CD4-positive, alpha-beta T cell treated with Interleukin-15 for 1 hour (primary cell): Measurements from ENCODE around the gene PIP4K2B.
A peak's percentile ranks its signal among the peaks of the same experiment; 100 is the strongest.

Source experiments
- DNase-seq: peaks from one replicate; pipeline ENCODE4 v3.0.0-alpha.2; 2020

The PIP4K2B gene

DNA sequence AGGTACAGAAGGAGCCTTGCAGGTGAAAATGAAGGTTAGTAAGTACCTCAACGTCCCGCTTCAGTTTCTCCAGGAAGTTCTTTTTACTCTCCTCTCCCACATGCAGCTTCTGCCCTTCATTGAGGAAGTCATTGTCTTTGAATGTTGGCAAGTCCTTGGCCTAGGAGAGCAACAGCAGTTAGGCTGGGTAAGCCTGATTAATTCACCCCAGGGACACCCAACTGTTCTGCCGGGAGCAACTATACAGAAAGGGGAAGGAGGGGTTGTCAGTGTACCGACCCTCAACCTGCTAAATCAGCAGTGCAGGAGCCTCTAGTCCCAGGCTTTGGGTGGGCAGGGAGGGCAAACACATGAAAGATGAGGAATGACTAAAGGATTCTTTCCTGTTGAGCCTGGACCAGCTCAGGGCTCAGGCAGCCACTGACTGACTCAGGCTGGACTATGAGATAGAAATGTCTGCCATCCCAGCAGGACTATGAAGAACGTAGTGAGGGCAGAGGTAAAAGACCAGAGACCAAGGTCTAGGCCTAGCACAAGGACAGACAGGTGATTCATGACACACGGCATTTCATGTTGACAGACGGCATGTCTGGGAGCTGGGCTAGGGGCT is 21.6 kb downstream of the PIP4K2B start:
- no peak for DNase-seq

DNA sequence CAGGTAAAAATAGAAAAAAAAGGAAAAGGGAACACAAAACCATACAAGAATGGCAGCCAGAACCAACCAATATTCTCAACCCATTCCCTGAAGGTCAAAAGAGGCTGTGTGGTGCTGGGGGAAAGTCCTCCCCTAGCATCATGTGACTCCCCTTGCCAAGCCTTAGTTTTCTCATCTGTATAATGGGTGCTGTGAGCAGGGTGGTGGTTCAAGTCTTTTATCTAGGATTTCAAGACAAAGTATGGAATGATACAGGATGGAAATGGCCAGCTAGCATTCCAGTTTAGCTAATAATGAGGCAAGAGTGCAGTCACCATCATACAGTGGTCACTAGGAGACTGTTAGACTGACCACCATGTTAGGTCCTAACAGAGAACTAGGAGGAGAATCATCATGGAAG is 26.1 kb downstream of the PIP4K2B start:
- no peak for DNase-seq

DNA sequence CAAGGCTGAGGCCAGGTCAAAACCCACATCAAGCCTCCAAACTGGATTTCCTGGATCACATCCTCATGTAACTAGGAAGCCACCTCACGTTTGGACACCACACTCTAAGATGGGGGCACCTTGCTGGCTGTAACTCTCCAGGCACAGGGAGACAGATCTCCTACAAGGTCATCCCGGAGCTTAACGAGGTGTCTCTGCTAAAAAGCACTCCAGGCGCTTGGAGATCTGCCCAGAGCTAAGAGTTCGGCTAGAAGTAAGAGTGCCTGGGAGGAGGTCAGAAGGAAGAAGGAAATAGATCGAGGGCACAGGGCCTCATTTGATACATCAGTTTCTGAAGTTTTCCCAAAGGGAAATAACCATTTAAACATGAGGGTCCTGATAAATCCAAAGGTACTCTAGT is 30.9 kb downstream of the PIP4K2B start:
- no peak for DNase-seq

DNA sequence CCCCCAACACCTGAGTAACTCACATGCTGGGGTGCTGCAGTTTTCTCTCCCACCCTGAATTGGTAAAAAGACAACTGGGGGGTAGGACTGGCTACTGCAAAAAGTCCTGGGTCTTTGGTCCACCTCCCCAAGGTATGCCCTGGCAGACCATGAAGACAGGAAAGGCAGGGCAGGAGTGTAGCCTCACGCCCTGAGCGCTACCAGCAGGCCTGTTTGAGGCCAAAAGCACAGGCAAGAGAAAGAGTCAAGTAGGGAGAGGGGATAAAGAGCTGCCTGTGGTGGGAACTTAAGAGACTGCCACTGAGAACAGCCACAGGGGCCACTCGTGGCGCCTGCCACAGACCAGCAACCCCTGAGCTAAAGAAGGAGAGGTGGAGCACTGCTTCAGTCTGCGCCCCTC is 33.0 kb downstream of the PIP4K2B start:
- DNase-seq = no peak

DNA sequence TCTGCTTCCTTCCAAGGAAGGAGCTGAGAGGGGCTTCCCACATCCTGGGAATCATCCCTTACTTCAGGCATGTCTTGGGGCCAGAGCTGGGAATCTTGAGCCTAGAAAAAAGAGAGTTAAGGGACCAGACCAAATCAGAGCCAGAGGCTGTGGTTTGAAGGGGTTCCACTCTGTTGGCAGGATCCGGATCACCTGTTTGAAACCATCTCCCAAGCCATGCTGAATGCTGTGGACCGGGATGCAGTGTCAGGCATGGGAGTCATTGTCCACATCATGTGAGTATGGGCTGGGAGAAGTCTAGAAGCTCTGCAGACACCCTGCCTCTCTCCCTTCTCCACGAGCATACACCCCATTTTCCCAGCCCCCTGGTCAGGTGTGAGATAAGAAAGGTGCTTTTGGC is 37.1 kb downstream of the PIP4K2B start:
- no peak for DNase-seq

DNA sequence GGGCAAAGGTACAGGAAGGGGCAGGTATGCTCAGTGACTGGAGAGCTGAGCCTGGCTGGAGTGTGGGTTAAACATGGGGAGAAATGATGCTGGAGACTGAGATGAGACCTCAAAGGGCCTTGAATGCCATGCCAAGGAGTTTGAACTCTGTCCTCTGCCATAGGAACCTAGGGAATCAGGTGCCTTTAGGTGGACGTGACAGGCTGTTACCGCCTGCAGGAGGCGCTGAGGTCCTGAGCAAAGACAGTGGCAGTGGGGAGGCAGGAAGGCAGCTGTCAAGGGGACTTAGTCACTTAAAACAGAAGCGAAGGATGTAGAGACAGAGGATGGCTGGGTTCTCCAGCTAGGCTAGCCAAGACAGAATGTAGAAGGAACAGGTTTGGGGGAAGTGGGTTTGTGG is 37.7 kb downstream of the PIP4K2B start:
- peak; percentile 23 for DNase-seq

DNA sequence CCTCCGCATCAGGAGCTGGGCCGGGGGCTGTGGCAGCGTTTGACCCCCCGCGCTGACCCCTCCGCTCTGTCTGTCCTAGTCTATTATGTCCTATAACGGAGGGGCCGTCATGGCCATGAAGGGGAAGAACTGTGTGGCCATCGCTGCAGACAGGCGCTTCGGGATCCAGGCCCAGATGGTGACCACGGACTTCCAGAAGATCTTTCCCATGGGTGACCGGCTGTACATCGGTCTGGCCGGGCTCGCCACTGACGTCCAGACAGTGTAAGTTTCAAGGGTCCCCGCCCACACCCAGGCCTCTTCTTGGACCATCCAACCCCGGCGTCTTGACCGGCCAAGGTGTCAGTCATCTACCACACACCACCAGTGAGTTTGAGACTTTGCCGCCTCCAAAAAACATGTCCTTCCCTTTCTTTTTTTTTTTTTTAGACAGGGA is 46.3 kb downstream of the PIP4K2B start:
- DNase-seq = no peak

DNA sequence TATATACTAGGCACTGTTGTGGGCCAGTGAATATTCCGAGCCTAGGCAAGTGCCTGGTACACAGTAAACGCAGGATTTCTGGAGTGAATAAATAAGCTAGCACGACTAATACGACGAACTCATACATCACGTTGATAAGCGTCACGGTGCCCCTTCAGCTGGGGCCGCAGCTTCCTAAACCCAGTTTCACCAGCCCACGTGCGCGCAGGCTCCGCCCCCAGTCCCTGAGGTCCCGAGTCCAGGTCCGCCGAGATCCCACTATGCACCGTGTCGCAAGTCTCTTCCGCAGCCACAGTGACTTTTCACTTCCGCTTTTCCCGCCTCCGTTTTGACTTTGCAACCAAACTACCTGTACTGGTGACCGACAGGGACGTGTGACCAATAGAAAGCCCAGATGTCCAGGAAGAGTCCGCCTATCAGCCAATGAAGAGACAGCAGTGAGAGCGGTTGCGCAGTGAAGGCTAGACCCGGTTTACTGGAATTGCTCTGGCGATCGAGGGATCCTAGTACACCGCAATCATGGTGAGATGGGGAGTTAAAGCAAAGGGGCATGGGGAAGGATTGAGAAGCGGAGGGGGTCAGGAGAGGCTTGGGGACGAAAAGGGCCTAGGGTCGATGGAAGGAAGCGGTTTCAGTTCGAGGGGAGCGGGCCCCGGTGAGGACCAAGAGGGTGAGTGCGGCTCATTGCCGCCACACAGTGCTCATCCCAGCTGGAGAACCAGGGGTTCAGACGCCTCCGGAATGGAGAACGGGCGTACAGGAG is 46.9 kb downstream of the PIP4K2B start, which contains the start of gene PSMB3:
Gene PSMB3, plus strand, starts transcription at position 434 of the 763 bp plus-strand sequence. Its CDS starts 86 bp downstream, at position 520.
- DNase-seq = peak; percentile 99

DNA sequence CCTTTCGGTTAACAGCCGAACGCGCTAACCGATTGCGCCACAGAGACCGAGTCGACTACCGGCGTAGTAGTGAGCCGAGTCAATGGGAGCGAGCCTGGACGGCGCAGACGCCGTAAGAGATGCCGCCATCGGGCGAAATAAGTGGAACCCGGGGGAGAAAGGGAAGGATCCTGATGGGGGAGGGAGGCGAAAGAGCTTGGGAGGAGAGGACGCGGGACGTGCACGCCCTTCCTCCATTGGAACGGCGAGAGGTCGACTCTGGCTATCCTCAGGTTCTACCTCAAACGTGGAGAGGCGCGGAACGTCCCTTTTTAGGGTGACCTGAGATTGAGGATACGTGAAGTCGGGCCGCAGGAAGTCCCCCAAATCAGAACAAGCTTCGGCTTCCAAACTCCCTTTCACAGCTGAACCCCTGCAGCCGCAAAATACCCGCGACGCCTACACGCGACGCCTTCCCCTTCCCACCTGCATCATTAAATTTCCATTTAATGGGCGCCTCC is 47.5 kb downstream of the PIP4K2B start:
- peak; percentile 83 for DNase-seq

DNA sequence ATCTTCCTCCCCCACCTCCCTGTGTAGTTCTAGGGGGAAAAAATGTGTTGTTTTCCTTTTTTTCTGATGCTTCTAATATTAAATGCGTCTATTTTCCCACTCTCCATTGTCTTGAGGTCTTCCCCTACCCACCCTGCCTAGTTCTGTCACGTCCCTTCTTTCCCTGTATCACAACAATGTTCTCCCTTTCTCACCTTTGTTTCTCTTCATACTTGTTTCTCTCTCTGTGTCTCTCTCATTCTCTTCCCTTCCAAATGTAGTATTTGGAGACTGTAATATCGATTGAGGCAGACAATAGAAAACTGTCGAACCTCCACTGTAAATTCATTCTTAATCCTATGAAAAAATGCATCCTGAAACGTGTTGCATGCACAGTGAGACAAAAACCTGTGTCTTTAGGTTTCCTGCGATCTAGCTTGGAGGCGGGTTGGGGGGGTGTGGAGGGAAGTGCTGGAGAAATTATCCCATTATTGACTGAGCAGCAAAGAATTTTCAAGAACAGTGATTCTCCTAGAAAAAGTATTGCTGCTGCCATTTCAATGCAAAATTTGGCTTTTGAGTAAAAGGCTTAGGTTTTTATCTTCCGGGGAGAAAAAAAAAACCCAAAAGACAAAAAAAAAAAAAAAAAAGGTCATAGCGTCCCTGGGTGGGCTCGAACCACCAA is 48.1 kb downstream of the PIP4K2B start:
- DNase-seq = no peak

DNA sequence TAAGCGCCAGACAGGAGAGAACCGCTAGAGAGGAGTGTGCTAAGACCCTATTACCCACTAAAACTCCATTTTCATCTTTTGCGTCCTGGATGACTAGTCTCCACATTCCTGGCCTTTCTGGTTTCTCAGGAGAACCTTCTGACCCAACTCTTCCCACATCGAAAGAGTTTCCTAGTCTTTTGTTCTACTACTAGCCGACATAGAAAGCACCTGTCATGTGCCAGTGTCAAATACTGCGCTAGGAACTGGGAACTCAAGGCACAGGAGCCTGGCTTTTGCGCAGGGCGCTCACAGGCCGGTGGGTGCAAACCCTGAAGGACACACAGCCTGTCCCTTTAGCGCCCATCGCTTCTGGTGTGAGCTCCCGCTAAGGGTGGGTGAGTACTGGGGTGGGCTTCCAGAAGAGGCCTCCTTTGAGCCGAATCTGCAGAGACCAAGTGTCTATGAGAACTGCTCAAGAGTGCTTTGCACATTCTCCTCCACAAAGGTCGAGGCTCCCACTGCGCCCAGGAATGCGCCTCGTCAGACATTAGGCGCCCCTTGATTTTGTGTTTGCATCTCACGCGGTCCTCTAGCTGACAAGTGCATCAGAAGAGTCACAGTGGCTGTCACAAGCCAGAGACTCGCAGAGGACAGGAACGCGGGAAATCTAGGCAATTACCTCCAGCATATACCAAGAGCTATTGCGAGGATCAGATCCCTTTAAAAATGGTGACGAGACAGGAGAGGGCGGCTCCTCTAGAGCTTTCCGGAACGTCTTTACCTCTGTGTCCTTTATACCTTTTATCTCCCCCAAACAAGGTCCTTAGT is 48.8 kb downstream of the PIP4K2B start:
- DNase-seq = no peak

DNA sequence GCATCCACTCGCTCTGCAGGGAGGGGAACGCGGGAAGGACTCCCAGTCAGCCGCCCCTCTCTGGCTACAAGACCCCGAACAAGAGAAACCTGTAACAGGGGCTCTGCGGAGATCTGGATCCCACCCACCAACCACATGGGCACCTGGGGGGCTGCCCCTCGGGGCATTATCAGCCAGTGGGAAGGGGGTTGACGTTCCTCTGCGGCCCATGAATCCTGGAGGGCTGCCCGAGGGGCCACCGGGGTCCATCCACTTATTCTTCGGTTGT is 49.4 kb downstream of the PIP4K2B start:
- DNase-seq = no peak

DNA sequence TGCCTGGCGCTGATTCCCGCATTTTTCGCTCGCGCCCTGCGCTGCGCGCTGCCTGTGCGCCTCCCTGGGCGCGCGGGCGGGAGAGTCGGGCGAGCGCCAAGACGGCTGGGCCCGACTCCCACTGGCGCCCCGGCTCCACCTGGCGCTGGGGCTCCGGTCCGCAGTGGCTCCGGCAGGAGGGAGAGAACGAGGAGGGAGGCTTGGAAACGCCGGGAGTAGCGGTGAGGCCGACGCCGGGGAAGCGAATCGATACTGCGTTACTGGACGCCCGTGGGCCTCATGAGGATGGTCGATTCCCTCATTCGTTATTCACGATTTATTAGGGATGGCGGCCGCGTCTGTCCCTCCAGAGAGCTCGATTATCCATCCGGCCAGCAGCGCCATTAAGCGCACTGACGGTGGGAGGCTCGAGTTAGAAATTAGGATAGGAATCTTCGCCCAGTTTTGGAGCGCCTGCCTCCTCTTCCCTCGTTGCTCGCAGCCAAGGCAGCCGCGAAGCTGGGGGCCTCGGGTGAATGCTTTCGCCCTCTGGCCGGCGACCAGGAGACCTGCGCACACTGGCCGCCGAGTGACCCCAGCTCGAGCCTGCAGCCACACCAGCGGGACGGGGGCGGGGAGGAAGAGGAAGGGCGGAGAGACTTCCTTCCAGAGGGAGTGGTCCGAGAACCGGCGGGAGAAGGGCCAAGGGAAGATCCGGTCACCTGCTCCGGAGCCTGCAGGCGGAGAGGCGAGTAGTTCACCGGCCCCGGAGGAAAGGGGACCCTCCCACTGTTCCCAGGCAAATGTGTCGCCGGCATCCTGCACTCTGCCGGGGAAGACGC is 49.9 kb downstream of the PIP4K2B start:
- DNase-seq = no peak

DNA sequence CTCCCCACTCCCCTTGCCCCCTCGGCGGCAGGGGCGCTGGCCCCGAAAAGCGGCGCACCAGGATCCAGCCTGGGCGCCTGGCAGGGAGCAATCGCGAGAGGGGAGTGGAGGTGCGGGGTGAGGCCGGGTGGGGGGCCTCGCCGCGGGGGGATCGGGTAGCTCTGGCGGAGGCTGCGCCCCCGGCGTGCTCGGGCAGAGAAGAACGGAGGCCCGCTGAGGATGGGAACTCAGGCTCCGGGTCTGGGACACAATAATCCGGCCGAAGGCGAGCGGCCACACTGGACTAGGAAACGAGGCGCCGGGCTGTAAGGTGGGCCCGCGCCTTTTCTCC is 50.5 kb downstream of the PIP4K2B start:
- no peak for DNase-seq

DNA sequence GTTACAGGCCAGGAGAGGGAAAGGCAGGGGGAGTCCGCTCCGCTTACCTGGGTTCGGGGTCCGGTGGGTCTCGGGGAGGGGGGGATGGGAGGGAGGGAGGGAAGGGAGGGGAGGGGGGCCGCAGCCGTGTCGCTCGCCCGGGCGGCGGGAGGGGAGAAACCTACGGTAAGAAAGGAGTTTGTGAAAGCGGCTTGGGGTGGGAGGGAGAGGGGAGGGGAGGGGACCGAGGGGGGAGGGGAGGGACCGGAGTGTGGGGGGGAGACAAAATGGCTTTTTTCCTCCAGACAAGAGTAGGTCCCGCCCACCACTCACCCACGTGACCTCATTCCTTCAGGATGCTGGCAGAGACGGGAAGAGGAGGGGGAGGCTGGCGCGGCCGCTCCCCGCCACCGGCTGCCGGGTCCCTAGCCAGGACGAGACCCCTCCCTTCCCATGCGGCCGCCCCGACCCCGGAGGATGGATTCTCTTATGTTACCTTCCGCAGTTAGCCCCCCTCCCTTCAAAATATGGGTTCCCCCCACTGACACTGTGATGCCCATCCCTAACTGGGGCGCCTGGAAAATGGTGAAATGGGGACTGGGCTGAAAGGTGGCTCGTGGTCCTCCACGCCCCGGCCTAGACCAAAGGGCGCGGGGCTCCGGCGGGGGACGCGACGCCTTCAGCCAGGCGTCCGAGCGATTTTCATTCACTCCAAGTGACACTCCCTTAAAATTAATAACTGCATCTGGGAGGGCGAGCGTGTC is 51.0 kb downstream of the PIP4K2B start, which contains the start of gene PCGF2:
Gene PCGF2, minus strand, starts transcription at position 188 of the 743 bp plus-strand sequence. CDS start 7,934 bp downstream, outside the sequence.
- no peak for DNase-seq

DNA sequence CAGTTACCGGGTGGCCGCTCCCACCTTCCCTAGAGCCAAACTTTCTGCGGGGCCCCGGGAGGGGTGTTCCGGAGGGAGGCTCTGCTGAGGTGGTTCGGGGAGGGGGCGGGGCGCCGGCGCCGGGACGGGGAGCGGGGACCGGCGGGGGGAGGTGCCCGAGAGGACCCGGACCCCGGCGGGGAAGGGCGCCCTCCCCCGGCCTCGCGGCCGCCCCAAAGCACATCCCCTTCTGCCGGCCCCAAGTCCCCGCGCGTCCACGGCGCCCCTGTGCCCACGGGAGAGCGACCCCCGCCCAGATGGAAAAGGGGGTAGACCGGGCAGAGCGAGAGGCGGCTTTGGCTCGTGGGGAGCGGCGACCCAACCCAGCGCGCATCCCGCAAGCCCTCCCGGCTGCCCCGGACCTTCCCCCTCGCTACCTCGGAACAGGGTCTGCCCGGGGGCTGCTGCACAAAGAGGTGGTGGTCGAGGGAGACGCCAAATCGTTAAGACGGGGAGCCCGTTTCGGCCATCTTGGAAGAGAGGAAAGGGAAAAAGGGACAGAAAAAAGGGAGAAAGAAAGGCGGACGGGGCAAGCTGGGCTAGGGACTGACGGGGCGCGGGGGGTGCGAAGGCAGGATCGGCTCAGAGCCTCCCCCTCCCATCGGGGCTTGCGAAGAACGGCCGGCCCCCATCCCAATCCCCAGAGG is 51.8 kb downstream of the PIP4K2B start:
- no peak for DNase-seq

DNA sequence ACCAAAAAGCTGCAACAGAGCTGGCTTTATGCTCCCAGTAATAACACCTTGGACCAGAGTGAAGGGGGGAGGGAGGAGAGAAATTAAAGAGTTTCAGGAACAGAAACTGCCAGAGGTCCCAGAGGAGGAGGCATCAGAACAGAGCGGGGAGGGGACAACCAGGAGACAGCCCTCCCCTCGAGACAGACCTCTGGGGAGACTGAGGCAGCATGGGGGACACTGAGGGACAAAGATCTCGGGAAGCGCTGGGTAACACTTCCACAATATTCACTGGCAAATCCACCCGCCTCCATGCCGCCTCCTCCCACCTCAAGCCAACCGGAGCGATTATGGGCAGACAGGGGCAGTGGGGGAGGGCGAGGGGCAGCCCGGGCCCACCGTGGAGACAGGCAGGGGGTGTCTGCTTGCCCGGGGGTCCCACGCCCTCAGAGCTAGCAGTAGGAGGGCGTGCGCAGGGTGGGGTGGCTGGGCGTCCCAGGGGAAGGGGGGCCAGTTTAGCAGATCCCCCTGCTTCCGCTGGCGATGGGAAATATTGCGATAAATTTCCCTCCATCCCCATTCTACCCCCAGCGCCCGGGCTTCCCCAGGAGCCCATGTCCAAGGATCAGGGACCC is 52.4 kb downstream of the PIP4K2B start:
- no peak for DNase-seq

DNA sequence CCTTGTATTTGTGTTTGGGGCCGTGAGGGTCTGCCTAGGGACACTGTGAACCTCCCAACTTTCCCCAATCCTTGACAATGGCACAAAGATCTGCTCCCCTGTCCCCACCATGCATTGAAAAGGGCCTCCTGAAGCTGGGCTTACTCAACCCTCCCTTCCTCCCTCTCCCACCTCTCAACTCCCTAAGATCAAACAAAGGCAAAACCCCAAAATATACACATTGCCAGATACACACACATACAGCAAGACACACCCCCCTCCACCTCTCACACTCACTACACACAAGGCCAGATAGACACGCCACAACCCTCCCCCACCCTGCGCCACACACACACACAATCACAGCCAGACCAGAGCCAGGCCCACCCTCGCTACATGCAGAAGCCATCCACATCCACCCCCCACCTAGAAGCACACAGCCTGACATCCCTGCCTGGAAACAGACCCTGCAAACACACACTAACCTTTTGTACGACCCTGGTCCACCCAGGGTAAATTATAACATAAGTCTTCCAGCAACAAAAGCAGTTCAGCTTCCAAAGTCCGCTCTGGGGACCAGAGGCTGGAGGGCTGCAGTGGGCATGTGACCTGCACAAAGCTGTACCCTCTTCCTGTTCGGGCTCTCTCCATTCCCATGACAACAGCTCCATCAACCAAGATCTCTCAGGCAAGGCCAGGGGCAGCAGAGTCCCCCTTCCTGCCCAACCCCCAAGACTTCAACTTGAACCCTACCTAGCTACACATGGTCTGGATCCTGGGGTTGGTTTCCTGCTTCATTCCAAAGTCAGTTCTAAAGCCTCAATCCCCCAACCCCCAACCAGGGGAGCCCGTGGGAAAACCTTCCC is 53.1 kb downstream of the PIP4K2B start:
- no peak for DNase-seq

DNA sequence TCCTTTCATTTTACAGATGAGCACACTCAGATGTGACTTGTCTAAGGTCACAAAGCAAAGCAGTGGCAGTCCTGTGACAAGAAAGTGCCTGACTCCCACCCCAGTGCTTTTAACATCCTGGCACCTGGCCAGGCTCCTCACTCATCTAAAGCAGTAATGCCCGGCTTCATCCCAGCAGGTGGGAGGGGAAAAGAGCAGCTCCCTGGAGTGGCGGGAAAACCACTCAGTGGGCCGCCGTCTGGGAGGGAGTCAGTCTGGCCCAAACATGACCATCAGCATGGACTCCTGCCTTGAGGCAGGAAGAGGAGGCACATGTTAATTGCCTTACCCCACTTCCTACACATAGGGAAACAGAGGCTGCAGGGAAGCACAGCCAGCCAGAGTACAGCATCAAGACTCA is 53.8 kb downstream of the PIP4K2B start:
- DNase-seq = no peak
